CD4-positive, alpha-beta memory T cell (primary cell): ENCODE results near the gene TMEM119. TPM values are rescaled to one million over a fixed set of nuclear protein-coding genes. Genes with fewer than 3 reads are reported as not detected.
A peak's percentile ranks its signal among the peaks of the same experiment; 100 is the strongest.
"Not testable (repeated sequence)": the region's sequence is repeated elsewhere in the genome, so short reads cannot be mapped to it uniquely, and the experiment has no call there.

ENCODE experiments used
- CTCF ChIA-PET: fragments of 350-600 bp; sonication (Branson Sonifier 250); formaldehyde crosslinking; loops from one replicate; lab custom pipeline; 2021; ENCODE audit warnings: inconsistent platforms; ENCODE audit not compliant: partially characterized antibody; lab: Charles Lee
- POLR2A ChIA-PET: fragments of 350-600 bp; sonication (Branson Sonifier 250); formaldehyde crosslinking; loops from one replicate; lab custom pipeline; 2021; ENCODE audit not compliant: partially characterized antibody; lab: Charles Lee
- DNase-seq, 5 donors: peaks; one replicate each; pipeline versions ENCODE4 v3.0.0 to v3.0.0-alpha.2; 2020 to 2022; ENCODE audit warnings: mixed read lengths in 1 of 5
- H3K27ac ChIP-seq: one replicate; pipeline ENCODE4 v1.7.0; 2013; ENCODE audit warnings: low read depth, low read length
- H3K27me3 ChIP-seq: 2 replicates; pipeline ENCODE4 v1.7.0; 2013; ENCODE audit warnings: mild to moderate bottlenecking, low read length, moderate library complexity; ENCODE audit not compliant: insufficient read depth
- H3K36me3 ChIP-seq: 2 replicates; pipeline ENCODE4 v1.7.0; 2013; ENCODE audit warnings: mild to moderate bottlenecking, low read length, moderate library complexity; ENCODE audit not compliant: insufficient read depth
- H3K4me1 ChIP-seq: 2 replicates; pipeline ENCODE4 v1.7.0; 2013; ENCODE audit warnings: mild to moderate bottlenecking, low read length, moderate library complexity; ENCODE audit not compliant: insufficient read depth
- H3K4me3 ChIP-seq, 2 donors: one replicate each; pipeline ENCODE4 v1.7.0; 2013; ENCODE audit warnings: low read length in 2 of 2, mild to moderate bottlenecking in 1 of 2
- H3K9me3 ChIP-seq, 2 donors: one replicate each; pipeline ENCODE4 v1.7.0; 2013; ENCODE audit warnings: low read length in 2 of 2, control low read depth in 1 of 2; ENCODE audit not compliant: control insufficient read depth in 1 of 2
- H3K27ac Mint-ChIP-seq, 7 donors: one replicate each; pipeline ENCODE4 v1.8.0; 2020 to 2021; ENCODE audit warnings: mixed read lengths in 7 of 7, mild to moderate bottlenecking in 6 of 7, inconsistent platforms in 3 of 7, moderate library complexity in 3 of 7
- H3K27me3 Mint-ChIP-seq, 2 donors: one replicate each; pipeline ENCODE4 v1.8.0; 2020 to 2021; ENCODE audit warnings: mixed read lengths in 2 of 2
- H3K36me3 Mint-ChIP-seq, 2 donors: one replicate each; pipeline ENCODE4 v1.8.0; 2020 to 2021; ENCODE audit warnings: mixed read lengths in 2 of 2, inconsistent platforms in 1 of 2, mild to moderate bottlenecking in 1 of 2
- H3K4me1 Mint-ChIP-seq, 4 donors: one replicate each; pipeline ENCODE4 v1.8.0; 2020 to 2021; ENCODE audit warnings: mixed read lengths in 4 of 4, mild to moderate bottlenecking in 1 of 4
- H3K4me3 Mint-ChIP-seq, 8 donors: one replicate each; pipeline ENCODE4 v1.8.0; 2020 to 2021; ENCODE audit warnings: mixed read lengths in 8 of 8, mild to moderate bottlenecking in 7 of 8, moderate library complexity in 6 of 8, inconsistent platforms in 3 of 8
- H3K9me3 Mint-ChIP-seq, 8 donors: one replicate each; pipeline ENCODE4 v1.8.0; 2020 to 2021; ENCODE audit warnings: mixed read lengths in 8 of 8, mild to moderate bottlenecking in 5 of 8, inconsistent platforms in 3 of 8, moderate library complexity in 1 of 8
- intact Hi-C: fragments of 100-400 bp; cut with micrococcal nuclease; formaldehyde crosslinking; loops from one replicate; pipeline ENCODE4 v1.15.1; 2023
- polyA plus RNA-seq, 2 donors: library from polyadenylated mRNA; unstranded; fragments of 300-500 nt; fragmentation: Illumina TruSeq; gene quantifications; one replicate each; pipeline ENCODE4 v1.2.3, GENCODE V29; 2021
- total RNA-seq, 2 experiments: library from RNA; stranded (reverse); gene quantifications; one replicate each; pipeline ENCODE4 v1.2.3, GENCODE V29; 2021

TMEM119 gene
- total and polyA plus RNA-seq, 4 experiments from 2014 or later: 0.30 to 0.58 (median 0.42) TPM; not detected in 1

DNA sequence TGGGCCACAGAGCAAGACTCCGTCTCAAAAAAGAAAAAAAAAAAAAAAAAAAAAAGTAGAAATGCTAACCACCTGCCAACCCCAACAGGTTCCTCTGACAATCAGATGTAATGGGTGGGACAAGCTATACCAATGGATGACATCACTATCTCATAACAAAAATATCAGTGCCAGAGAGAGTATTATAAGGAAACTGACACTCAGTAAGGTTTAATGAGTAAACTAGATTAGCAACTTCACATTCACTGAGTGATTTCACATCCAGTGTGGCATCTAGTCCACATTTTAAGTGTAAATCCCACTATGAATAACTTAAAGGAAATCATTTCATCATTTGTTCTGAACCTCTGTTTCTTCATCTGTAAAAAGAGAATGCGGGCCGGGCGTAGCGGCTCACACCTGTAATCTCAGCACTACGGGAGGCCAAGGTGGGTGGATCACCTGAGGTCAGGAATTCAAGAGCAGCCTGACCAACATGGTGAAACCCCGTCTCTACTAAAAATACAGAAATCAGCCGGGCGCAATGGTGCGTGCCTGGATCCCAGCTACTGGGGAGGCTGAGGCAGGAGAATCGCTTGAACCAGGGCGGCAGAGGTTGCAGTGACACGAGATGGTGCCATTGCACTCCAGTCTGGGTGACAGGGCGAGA lies 38.8 kb downstream of the TMEM119 start:
- ChIA-PET CTCF (interaction anchor here (3.1 to 17.1 kb wide), 3 partner anchors 58 to 106 kb away, joined by 12 to 339 read pairs (median 15); no protein-coding TSS in a partner anchor), POLR2A (interaction anchor here (0.7 to 14.6 kb wide), 3 partner anchors 10 to 524 kb away, joined by 7 to 245 read pairs (median 11); partner anchors contain the start of gene SELPLG)
- peaks cover 43 to 86% (median 62%) of the 10 kb centered on the region in 4 donors for H3K4me1 Mint-ChIP-seq
- H3K36me3 ChIP-seq: peaks cover 2% of the 10 kb centered on the region
- no peaks in the 10 kb centered on the region for H3K9me3 Mint-ChIP-seq
- H3K27me3 ChIP-seq: no peaks in the 10 kb centered on the region
- intact Hi-C loops: no loop called here
- no peaks in the 10 kb centered on the region for H3K27me3 Mint-ChIP-seq
- peaks cover 3 to 55% of the 10 kb centered on the region in 2 donors for H3K36me3 Mint-ChIP-seq
- H3K27ac Mint-ChIP-seq: peak overlapping the region in 5 of 7 donors; percentile 55 to 99 (median 67)
- H3K27ac ChIP-seq: peak overlapping the region; percentile 16
- no peaks in the 10 kb centered on the region for H3K9me3 ChIP-seq
- no peak for DNase-seq
- H3K4me3 ChIP-seq: no peak overlapping the region
- H3K4me1 ChIP-seq: peaks cover 79% of the 10 kb centered on the region
- peak overlapping the region; percentile 60 to 100 (median 100) for H3K4me3 Mint-ChIP-seq

DNA sequence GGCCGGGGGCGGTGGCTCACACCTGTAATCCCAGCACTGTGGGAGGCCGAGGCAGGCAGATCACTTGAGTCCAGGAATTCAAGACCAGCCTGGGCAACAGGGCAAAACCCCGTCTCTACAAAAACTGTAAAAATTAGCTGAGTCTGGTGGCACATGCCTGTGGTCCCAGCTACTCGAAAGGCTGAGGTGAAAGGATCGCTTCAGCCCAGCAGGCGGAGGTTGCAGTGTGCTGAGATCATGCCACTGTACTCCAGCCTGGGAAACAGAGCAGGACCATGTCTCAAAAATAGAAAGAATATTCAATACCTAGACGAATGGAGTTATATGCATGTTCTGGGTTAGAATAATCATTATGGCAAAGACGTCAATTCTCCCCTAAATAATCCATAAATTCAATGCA lies 42.5 kb downstream of the TMEM119 start:
- peaks cover 3 to 36% of the 10 kb centered on the region in 2 donors for H3K36me3 Mint-ChIP-seq
- H3K9me3 Mint-ChIP-seq, H3K36me3 ChIP-seq, H3K27me3 Mint-ChIP-seq, H3K27ac ChIP-seq, H3K4me3 ChIP-seq, POLR2A ChIA-PET, H3K27me3 ChIP-seq, H3K9me3 ChIP-seq, intact Hi-C loops, DNase-seq: not testable (repeated sequence)
- peak overlapping the region in 5 of 8 donors; percentile 4 to 55 (median 20) for H3K4me3 Mint-ChIP-seq
- H3K4me1 ChIP-seq: peaks cover 94% of the 10 kb centered on the region
- peak overlapping the region in 1 of 7 donors; percentile 42 for H3K27ac Mint-ChIP-seq
- CTCF ChIA-PET: interaction anchor here (4.5 kb wide), 1 partner anchor 63 kb away, joined by 15 read pairs; no protein-coding TSS in a partner anchor
- H3K4me1 Mint-ChIP-seq: peaks cover 67 to 94% (median 79%) of the 10 kb centered on the region in 4 donors

DNA sequence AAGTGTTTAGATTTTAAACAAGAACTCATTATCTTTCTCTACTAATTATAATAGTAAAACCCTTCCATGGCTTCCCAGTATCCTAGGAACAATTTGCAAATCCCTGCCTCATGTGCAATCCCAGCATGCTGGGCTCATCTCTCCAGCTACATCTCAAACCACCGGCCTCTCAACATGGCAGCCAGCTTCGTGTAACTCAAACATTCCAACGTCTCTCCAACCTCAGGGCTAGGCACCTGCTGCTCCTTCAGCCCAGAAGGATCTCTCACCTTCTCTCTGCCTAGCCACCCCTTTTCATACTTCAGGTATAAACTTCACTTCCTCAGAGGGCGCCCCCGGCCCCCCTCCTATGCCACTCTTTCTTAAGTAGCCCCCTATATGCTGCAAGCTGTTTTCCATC lies 44.1 kb downstream of the TMEM119 start:
- Mint-ChIP-seq H3K4me3 (peak overlapping the region in 3 of 8 donors; percentile 1 to 71 (median 47)), H3K9me3 (no peaks in the 10 kb centered on the region), H3K4me1 (peaks cover 61 to 87% (median 74%) of the 10 kb centered on the region in 4 donors), H3K27ac (peak overlapping the region in 1 of 7 donors; percentile 14), H3K27me3 (no peaks in the 10 kb centered on the region), H3K36me3 (peaks cover 3 to 35% of the 10 kb centered on the region in 2 donors)
- intact Hi-C loops: no loop called here
- DNase-seq: no peak
- Histone ChIP-seq H3K4me1 (peaks cover 78% of the 10 kb centered on the region), H3K4me3 (no peak overlapping the region), H3K27me3 (no peaks in the 10 kb centered on the region), H3K27ac (no peak overlapping the region), H3K36me3 (peaks cover 4% of the 10 kb centered on the region), H3K9me3 (no peaks in the 10 kb centered on the region)
- ChIA-PET CTCF (no interaction called here), POLR2A (no interaction called here)

DNA sequence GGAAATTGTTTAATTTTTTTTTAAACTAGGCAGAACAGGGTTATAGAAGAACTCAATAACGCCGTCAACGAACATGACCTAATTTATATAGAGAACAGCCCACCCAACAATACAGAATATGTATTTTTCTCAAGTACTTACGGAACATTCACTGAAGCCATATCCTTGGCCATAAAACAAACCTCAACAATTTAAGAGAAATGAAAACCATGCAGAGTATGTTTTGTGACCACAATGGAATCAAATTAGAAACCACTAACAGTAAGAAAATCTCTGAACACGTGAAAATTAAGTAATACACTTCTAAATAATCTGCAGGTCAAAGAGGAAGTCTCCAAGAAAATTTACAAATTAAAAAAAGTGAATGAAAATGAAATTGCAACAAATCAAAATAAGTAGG lies 46.3 kb downstream of the TMEM119 start:
- ChIA-PET POLR2A (no interaction called here), CTCF (no interaction called here)
- Histone ChIP-seq H3K36me3 (peaks cover 23% of the 10 kb centered on the region), H3K4me1 (peaks cover 57% of the 10 kb centered on the region), H3K9me3 (no peaks in the 10 kb centered on the region), H3K27me3 (no peaks in the 10 kb centered on the region), H3K4me3 (no peak overlapping the region), H3K27ac (no peak overlapping the region)
- Mint-ChIP-seq H3K27me3 (no peaks in the 10 kb centered on the region), H3K36me3 (peaks cover 14 to 45% of the 10 kb centered on the region in 2 donors), H3K4me1 (peaks cover 54 to 75% (median 61%) of the 10 kb centered on the region in 4 donors), H3K27ac (peak overlapping the region in 2 of 7 donors; percentile 40 to 44), H3K4me3 (peak overlapping the region in 6 of 8 donors; percentile 1 to 77 (median 57)), H3K9me3 (no peaks in the 10 kb centered on the region)
- intact Hi-C loops: no loop called here
- no peak for DNase-seq

DNA sequence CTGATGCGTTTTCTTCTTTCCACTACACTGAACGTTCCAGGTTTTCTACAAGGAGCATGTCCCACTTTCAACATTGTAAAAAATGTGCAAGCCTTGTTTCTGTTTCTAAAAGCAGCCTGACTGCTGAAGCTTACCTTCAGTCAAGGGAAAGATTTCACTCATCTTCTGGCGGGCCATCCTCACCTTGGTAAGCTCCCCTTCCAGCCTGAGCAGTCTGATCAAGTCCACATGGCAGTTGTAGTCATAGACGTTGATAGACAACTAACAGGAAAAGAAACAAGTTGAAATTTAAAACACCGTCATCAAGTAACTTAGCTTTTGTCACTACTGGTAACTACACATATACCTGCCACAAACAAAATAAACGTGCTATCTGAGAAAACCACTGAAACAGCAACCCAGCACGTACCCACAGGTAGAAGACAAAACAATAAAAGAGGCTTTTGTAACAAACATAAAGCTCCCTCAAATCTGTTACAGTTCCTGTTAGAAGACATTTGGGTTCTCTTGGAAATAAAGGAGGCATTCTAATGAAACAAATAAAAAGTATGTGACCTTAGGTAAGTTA lies 48.8 kb downstream of the TMEM119 start:
- intact Hi-C loops: no loop called here
- ChIA-PET CTCF (interaction anchor here (0.7 to 1.8 kb wide), 3 partner anchors 37 to 255 kb away, joined by 3 to 10 read pairs (median 5); no protein-coding TSS in a partner anchor), POLR2A (interaction anchor here (0.9 to 1.8 kb wide), 2 partner anchors 9 to 12 kb away, joined by 3 to 8 read pairs; partner anchors contain the start of gene SART3)
- Mint-ChIP-seq H3K27ac (peak overlapping the region in 3 of 7 donors; percentile 22 to 59 (median 46)), H3K36me3 (peaks cover 26 to 48% of the 10 kb centered on the region in 2 donors), H3K4me3 (no peak overlapping the region), H3K9me3 (no peaks in the 10 kb centered on the region), H3K27me3 (no peaks in the 10 kb centered on the region), H3K4me1 (peaks cover 42 to 58% (median 46%) of the 10 kb centered on the region in 4 donors)
- Histone ChIP-seq H3K9me3 (no peaks in the 10 kb centered on the region), H3K27me3 (no peaks in the 10 kb centered on the region), H3K36me3 (peaks cover 40% of the 10 kb centered on the region), H3K4me3 (no peak overlapping the region), H3K27ac (no peak overlapping the region), H3K4me1 (peaks cover 33% of the 10 kb centered on the region)
- no peak for DNase-seq

DNA sequence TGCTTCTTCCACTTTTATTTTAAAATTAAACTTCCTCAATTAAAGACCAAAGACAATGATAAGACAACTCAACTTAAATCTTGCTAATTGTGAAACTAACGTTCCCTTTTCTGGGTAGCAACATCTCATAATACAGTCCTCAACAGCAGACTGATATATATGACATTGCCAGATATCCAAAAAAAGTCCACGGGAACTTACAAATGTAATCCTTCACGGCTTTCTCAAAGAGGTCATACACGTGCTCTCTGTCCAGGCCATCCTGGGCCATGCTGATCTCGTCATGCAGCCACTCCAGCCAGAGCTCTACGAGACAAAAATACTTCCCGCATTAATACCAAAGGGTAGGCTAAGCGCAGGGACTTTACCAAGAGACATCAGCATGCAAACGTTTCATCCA lies 50.2 kb downstream of the TMEM119 start:
- Mint-ChIP-seq H3K36me3 (peaks cover 39 to 58% of the 10 kb centered on the region in 2 donors), H3K27ac (peak overlapping the region in 1 of 7 donors; percentile 37), H3K4me1 (peaks cover 32 to 51% (median 40%) of the 10 kb centered on the region in 4 donors), H3K9me3 (no peaks in the 10 kb centered on the region), H3K4me3 (no peak overlapping the region), H3K27me3 (no peaks in the 10 kb centered on the region)
- no peaks in the 10 kb centered on the region for H3K27me3 ChIP-seq
- intact Hi-C loops: no loop called here
- ChIA-PET POLR2A (no interaction called here), CTCF (no interaction called here)
- DNase-seq: no peak
- H3K9me3 ChIP-seq: no peaks in the 10 kb centered on the region
- H3K4me3 ChIP-seq: no peak overlapping the region
- H3K4me1 ChIP-seq: peaks cover 20% of the 10 kb centered on the region
- peaks cover 48% of the 10 kb centered on the region for H3K36me3 ChIP-seq
- H3K27ac ChIP-seq: no peak overlapping the region

DNA sequence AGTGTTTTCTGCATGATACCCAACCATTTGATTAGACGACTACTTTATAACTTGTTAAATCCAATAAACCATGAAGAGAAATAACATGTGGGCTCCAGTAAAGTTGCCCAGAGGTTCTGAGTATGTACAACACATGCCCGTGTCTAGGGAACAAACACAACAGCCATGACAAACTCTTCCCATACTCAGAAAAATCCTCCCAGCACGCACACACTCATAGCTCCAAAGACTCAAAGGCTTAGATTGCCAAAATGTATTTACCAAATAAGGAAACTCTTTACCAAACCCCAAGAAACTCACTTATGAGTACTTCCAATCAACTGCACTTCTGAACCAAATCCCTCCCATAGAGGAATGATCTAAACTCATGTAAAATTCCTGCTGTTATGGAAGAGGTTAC lies 54.2 kb downstream of the TMEM119 start:
- no peaks in the 10 kb centered on the region for H3K9me3 Mint-ChIP-seq
- H3K27me3 ChIP-seq: no peaks in the 10 kb centered on the region
- peaks cover 7% of the 10 kb centered on the region for H3K4me1 ChIP-seq
- no peak for DNase-seq
- no peak overlapping the region for H3K4me3 ChIP-seq
- H3K36me3 ChIP-seq: peaks cover 54% of the 10 kb centered on the region
- ChIA-PET POLR2A (interaction anchor here (2.3 kb wide), 1 partner anchor 17 kb away, joined by 5 read pairs; the partner anchor contains the start of gene SART3), CTCF (interaction anchor here (1.0 to 1.2 kb wide), 2 partner anchors 30 to 74 kb away, joined by 3 to 5 read pairs; no protein-coding TSS in a partner anchor)
- H3K36me3 Mint-ChIP-seq: peaks cover 49 to 70% of the 10 kb centered on the region in 2 donors
- H3K27ac ChIP-seq: no peak overlapping the region
- intact Hi-C loops: no loop called here
- H3K4me3 Mint-ChIP-seq: no peak overlapping the region
- H3K4me1 Mint-ChIP-seq: peaks cover 12 to 29% (median 19%) of the 10 kb centered on the region in 4 donors
- H3K9me3 ChIP-seq: no peaks in the 10 kb centered on the region
- peak overlapping the region in 2 of 7 donors; percentile 16 for H3K27ac Mint-ChIP-seq
- H3K27me3 Mint-ChIP-seq: no peaks in the 10 kb centered on the region
